GM21619 (cell line): ENCODE data around the gene TNP2.

ENCODE experiments used
- ATAC-seq: cut with Tn5 transposase; IDR thresholded peaks from one replicate; pipeline ENCODE4 v1.9.1; 2021; ENCODE audit not compliant: unreplicated experiment

The TNP2 gene

DNA sequence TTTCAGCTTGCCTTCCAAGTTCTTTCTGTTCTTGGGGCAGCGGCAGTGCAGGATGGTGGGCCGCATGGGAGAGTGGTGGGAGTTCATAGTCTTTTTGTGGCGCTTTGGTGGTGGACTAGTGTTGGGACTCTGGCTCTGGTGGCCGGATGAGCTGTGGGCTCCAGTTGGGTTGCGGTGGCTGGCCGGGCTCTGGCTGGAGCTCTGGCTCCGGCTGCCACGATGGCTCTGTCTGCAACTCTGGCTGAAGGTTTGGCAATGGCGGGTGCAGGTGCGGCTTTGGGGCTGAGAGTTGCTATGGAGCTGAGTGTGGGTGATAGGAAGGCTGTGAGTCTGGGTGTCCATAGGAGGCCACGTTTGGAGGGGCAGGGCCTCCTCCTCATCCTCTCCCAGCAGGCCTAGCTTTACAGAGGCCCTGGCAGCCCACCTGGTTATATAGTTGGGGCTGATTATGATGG, at the start of gene TNP2:
TNP2 (minus strand) TSS at position 405 of the 455 bp plus-strand sequence; CDS start at position 342, 63 bp downstream.
- ATAC-seq: no peak

DNA sequence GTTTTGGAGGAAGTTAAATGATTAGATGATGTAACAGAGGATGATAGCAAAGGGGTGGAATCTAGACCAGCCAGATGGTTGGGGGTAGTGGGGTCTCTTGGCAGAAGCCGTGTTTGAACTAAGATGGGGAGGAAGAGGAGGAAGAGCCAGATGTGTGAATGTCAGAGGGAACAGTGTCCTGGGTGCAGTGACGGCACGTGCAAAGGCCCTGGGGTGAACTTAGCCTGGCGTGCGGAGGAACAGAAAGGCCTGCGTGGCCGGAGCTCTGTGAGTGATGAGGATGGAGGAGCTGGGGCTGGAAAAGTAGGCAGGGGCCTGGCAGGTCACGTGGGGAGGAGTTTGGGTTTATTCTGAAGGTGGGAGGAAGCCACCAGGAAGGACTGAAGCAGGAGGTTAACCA, 49.7 kb upstream of the TNP2 start:
- ATAC-seq: no peak

DNA sequence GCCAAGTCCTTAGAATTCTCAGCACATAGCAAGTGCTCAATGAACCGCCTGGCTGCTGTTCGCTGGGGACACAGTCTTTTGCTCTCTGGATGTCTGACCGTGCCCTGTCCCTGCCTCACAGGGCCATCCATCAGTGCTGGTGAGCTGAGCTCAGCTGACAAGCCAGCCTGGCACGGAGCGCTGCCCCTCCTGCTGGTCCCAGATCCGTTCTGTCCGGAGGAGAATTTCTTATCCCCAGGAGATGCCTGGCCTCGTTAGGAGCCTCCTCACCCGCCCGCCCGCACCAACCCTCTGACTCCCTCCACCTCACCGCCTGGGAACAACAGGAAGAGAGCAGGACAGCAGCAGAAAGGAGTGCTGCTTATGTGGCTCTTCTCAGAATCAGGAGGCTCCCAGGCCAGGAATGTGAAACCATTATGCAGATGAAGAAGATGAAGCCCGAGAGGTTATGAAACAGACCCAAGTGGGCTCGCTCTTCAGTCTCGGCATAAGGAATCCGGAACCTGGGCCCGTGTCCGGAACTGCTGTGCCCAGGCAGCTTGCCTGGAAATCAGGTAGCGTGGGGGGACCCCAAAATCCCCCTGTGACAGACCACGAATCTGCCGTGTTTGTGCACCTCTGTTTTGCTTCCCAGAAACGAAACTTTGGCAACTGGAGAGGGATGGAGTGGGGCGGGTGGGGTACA, 47.3 kb upstream of the TNP2 start:
- ATAC-seq: no peak

DNA sequence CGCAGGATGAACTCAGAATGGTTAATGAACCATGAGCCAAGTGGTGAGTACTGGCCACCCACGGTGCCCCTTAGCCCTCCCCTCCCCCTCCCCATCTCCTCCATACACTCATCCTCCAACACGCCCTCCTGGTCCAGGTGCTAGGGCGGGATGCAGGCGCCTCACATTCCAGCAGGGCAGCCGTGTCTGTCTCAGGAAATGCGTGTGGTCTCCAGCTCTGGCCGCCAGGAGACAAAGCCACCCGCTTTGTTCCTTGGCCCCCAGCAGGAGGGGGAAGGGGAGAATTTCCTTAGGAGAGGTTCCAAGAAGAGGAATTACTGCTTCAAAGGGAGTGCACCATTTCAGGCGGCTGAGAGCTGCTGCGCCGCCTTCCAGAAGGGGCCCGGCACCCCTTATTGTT, 46.4 kb upstream of the TNP2 start:
- ATAC-seq: no peak

DNA sequence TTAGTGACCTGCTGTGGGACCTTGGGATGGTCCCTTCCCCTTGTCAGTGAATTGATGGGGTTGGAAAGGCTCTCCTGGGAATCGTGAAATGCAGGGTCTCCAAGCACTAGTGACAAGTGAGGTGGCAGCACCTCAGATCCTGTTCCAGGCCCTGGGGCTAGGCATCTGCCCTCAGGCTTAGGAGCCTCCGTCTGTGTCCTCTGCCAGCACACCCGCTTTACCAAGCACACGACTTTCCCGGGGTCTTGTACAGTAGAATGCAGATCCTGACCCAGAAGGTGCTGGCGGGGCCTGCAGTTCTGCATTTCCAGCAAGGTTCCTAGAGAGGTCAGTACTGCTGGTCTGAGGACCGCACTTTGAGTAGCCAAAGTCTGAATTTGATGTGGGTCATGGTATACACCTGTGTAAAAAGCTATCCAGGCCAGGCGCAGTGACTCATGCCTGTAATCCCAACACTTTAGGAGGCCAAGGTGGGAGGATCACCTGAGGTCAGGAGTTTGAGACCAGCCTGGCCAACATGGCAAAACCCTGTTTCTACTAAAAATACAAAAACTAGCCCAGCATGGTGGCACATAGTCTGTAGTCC, 45.3 kb upstream of the TNP2 start:
- no peak for ATAC-seq

DNA sequence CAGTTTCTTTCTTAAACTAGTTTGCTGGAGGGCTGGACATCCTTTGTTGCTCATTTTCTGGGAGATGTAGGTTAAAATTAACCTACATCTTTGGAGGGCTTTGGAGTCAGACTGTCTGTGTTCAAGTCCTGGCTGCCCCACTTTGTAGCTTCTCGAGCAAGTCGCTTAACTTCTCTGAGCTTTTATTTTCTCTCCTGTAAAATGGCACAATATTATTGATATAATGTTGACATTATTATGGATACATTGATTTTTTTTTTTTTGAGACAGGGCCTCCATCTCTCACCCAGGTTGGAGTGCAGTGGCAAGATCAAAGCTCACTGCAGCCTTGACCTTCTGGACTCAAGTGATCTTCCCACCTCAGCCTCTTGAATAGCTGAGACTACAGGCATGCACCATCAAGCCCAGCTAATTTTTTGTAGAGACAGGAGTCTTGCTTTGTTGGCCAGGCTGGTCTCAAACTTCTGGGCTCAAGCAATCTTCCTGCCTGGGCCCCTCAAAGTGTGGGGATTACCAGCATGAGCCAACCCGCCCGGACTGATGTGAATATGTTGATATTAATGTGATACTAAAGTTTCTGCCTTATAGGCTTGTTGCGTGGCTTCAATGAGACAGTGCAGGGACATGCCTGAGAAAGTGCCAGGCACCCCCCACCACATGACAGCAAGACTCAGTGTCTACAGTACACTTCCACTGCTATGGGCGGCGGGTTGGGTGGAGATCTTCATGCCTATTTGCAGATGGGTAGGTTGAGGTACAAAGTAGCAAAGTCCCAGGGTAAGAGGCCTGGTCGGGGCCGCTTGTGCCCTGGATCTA, 44.6 kb upstream of the TNP2 start:
- no peak for ATAC-seq

DNA sequence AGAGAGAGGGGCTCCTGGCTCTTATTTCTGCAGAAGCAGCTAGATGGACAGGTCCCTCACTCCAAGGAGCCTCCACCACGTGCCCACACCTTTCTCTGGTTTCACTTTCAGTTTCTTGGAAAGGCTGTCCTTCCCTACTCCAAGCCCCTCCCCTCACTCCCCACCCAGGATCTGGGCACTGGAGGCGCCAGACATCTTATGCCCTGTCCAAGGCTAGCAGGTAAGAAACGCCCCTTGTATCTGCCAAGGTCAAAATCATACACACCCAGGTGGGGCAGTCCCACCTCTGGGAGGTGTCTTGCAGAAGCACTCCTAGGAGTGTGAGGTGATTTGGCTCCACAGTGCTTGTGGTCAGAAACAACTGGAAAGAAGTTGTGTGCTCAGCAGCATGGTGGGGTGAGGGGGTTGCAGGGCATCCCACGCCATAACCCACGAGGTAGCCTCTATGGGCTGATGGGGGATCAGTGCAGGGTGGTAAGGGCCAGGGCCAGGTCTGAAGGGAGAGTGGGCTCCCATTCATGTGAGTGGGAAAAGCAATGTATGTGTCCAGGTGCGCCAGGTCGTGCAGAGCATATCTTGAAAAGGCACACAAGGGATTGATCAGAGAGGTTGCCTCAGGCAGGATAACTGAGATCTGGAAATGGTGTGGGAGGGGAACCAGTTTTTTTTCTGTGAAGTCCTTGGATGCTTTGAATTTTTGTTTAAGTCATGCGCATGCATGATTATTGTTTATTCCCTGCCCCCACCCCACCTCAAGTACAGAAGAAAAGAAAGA, 43.8 kb upstream of the TNP2 start:
- ATAC-seq: no peak

DNA sequence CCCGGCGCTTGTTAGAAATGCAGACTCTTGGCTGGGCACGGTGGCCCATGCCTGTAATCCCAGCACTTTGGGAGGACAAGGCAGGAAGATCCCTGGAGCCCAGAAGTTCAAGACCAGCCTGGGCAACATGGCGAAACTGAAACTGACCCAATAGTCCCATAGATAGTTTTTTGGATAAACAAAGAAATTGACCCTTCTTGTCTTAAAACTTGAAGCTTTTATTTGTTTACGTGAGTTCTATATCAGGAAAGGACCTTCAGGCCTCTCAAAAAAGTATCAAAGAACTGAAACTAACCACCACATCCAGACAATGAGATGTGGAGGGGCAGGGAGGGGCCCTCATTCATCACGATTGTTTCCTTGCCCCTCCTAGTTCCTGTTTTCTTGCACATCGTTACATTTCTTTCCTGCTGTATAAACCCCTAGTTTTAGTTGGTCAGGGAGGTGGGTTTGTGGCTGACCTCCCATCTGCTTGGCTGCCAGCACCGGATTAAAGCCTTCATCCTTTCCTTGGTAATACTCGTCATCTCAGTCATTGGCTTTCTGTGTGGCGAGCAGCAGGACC, 42.0 kb upstream of the TNP2 start:
- peak; percentile 41 for ATAC-seq

DNA sequence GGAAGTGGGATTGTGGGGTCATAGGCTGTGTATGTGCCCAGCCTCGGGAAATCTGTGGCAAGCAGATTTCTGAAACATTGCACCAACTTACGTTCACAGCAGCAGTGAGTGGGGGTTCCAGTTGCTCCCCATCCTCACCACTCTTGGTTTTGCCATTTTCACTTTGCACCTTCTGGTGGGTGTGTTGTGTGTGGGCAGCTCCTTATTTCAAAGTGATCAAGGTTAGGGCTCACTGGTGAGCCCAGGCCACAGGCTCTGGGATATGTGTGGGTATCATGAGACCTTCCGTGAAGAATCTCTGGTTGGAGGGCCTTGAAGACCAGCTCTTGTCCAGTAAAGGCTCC, 41.5 kb upstream of the TNP2 start:
- no peak for ATAC-seq

DNA sequence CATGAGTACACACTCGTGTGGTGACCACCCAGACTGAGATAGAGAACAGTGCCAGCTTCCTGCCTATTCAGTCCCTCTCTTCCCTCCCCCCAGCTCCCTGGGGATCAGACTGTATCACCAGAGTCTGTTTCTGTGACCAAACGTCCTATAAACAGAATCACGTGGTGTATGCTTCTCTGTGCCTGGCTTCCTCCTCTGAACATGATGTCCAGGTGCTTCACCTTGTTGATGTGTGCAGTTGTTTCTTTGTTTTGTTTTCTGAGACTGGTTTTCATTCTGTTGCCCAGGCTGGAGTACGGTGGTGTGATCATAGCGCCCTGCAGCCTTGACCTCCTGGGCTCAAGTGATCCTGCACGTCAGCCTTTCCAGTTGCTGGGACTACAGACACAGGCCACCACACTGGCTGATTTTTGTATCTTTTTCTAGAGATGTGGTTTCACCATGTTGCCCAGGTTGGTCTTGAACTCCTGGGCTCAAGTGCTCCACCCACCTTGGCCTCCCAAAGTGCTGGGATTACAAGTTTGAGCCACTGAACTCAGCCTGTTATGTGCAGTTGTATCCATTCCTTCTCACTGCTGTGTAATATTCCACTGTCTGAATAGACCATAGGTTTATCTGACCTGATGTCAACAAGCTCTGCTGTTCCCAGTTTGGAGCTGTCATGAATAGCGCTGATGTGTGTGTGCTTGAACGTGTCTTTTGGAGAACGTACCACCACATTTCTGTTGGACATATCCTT, 40.9 kb upstream of the TNP2 start:
- no peak for ATAC-seq

DNA sequence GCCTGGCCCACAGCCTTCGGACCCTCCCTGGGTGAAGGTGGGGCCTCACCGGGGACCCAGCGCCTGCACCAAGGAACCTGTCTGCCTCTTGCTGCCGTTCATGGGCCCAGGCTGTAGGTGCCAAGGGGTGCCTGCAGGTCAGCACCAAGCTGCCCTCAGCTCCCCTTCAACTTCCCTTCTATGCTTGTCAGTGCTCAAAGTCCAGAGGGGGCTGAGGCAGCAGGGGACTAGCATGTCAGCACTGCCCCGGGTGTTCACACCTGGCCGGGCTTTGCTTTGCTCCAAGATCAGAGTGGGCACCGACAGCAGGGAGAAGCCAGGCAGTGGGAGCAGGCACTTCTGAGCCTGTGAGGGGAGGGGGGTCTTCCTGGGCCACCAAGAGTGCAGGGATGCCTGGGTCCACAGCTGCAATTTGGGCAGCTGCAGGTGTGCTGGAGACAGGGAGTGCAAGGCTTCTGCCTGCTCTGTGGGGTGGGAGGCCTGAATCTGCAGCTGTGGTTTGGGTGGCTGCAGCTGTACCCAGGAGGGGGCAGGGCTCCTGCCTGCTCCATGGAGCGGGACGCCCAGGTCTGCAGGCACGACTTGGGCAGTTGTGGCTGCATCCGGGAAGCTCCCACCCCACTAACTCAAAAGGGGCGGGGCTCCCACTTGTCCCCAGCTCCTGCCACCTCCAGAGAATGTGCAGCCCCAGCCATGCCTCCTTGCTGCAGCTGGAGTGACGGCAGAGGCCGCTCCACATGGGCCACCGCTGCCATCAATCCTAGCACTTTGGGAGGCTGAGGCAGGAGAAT, 39.6 kb upstream of the TNP2 start:
- ATAC-seq: no peak

DNA sequence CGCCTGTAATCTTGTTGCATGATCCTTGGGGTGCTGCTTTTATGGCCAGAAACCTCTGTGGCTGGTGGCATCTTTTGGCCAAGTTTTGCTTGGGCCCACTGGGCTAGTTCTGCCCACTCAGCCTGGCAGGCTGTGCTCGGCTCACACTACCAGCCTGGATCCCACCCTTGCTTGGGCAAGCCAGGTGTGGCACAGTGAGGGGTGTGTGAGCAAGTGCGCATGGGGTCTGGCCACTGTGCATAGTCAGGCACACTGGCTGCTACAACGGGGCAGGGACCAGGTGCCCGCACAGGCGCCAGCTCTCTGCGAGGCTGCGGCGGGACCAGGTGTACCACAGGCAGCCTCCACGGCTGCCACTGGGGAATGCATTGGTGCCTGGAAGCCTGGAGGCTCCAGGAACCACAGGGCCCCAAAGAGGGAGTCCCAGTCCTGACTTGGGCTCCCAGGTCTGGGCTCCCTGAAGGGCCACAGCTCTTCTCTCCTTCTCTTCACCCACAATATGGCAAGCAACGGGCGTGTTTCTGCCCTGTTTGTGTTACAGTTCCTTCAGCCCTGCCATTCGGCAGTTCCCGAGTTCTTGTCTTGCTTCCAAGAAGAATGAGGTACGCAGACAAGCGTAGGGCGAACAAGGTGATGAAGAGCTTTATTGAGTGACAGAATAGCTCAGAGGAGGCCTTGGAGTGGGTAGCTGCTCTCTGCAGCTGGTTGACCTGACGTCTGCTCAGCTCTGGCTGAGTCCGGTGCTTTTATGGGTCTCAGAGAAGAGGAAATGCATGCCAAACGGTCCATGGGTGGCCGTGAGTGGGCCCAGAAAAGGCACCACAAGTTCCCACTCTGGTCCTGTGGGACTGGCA, 38.7 kb upstream of the TNP2 start:
- ATAC-seq: no peak

DNA sequence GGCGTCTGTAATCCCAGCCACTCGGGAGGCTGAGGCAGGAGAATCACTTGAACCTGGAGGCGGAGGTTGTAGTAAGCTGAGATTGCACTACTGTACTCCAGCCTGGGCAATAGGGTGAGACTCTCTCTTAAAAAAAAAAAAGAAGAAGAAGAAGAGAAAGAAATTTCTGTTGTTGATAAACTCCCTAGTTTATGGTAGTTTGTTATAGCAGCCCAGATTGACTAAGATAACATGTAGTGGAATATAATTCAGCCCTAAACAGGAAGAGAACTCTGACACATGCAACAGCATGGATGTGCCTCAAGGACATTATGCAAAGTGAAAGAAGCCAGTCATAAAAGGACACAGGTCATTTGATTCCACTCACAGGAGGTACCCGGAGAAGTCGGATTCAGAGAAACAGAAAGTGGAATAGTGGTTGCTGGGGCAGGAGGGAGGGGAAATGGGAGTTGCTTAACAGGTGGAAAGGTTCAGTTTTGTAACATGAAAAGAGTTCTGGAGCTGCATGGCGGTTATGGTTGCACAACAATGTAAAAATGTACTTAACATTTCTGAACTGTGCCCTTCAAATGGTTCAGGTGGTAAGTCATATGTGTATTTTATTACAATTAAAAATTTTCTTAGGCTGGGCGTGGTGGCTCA, 38.0 kb upstream of the TNP2 start:
- no peak for ATAC-seq

DNA sequence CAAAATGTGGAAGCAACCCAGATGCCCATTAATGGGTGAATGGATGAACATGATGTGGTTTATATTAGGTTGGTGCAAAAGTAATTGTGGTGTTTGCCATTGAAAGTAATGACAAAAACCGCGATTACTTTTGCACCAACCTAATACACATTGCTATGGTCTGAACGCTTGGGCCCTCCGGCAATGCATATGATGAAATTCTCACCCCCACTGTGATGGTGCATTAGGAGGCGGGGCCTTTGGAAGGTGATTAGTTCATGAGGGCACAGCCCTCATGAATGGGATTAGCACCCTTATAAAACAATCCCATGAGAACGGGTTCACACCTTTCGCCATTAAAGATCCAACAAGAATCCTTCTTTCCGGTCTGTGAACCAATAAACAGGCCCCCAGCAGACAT, 37.3 kb upstream of the TNP2 start:
- no peak for ATAC-seq

DNA sequence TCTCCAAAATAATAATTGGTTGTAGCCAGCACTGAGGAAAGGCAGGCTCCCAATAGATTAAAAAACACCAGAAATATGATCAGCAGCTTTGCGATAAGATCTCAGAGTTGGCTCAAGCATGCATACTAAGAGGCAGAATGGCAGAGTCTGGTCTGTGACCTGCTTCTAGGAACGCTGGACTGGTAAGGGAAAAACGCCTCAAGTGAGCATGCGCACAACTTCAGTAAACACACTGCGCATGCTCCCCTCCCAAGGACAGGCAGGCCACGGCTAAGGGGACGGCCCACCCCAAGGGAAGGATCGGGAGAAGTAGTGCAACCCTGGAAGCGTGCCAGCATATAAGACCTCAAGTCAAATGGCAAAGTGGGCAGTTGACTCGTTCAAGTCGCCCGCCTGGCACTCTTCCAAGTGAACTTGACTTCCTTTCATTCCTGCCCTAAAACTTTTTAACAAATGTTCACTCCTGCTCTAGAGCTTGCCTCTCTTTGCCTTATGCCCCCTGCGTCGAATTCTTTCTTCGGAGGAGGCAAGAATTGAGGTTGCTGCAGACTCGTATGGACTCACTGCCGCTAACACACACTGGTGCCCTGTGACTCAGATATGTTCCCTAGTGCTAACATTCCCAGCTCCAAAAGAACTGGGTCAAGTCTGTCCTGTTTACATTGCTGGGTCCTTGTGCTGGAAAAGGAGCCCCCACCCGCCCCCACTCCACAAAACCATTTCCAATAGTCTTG, 34.4 kb upstream of the TNP2 start:
- no peak for ATAC-seq

DNA sequence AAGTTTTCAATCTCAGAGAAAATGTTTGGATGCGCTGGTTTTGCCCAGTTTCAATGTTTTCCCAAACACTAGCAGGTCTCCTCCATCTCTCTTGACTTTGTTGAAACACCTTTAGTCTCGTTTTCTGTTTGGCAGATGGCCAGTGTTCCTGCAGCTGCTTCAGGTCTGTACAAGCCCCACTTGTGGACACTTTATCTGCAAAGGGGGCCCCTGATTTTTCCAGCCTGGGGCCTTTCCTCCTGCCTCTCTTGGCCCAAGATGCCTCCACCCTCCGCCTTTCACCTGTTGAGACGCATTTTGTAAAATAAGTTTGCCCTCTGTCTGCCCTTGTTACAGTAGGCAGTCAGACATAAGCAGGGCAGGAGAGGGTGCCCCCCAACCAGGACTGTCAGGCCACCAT, 33.9 kb upstream of the TNP2 start:
- ATAC-seq: no peak

DNA sequence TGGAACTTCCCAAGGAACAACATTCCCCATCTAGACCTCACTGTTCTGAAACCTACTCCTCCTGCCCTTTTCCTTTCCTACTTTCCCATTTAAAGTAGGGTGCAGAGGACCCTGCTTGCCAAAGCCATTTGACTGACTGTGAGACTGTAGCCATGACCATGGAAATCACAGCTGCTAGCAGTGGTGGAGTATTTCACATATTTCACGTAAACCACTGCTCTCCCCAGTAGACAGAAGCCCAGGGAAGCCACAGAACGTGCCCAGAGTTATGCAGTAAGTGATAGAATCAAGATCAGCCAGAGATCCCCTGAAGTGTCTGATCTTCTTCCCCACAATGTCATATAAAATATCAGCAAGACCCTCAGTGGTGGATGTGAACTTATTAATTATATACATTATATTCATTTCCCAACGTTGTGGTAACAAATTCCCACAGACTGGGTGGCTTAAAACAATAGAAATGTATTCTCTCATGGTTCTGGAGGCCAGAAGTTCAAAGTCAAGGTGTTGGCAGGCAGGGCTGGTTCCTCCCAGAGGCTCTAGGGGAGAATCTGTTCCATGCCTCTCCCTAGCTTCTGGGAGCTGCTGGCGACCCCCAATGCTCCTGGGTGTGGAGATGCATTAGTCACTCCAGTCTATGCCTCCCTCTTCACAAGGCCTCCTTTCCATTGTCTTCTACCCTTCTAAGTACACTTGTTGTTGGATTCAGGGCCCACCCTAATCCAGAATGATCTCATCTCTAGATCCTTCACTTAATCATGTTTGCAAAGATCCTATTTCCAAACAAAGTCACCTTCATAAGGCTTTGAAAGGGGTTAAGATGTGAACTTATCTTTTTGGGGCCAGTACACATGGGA, 32.7 kb upstream of the TNP2 start:
- no peak for ATAC-seq
